ENCODE results near the gene CX3CR1.

- TF ChIP-seq ZFP30 (CRISPR knock-in tag; IDR thresholded peaks at IDR 0.05) (no peak), ZC3H10 (CRISPR knock-in tag; IDR thresholded peaks at IDR 0.05) (no peak)
- TF ChIP-seq, protein P1, sequence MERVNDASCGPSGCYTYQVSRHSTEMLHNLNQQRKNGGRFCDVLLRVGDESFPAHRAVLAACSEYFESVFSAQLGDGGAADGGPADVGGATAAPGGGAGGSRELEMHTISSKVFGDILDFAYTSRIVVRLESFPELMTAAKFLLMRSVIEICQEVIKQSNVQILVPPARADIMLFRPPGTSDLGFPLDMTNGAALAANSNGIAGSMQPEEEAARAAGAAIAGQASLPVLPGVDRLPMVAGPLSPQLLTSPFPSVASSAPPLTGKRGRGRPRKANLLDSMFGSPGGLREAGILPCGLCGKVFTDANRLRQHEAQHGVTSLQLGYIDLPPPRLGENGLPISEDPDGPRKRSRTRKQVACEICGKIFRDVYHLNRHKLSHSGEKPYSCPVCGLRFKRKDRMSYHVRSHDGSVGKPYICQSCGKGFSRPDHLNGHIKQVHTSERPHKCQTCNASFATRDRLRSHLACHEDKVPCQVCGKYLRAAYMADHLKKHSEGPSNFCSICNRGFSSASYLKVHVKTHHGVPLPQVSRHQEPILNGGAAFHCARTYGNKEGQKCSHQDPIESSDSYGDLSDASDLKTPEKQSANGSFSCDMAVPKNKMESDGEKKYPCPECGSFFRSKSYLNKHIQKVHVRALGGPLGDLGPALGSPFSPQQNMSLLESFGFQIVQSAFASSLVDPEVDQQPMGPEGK (CRISPR knock-in tag; IDR thresholded peaks at IDR 0.05; ENCODE audit: borderline replicate concordance) = no peak
Observed at GRCh38 chr3:39278616-39278935, 1.3 kb downstream of the CX3CR1 start.
